ENCODE measurements around the gene NME5. TPM values are rescaled to one million over a fixed set of nuclear protein-coding genes. Genes with fewer than 3 reads are reported as not detected.

NME5 gene
- total and polyA plus RNA-seq, 2 of the 13 experiments (the other 11 are each of a cell fraction or from before 2014, with no cell fraction given): 0.18 TPM; not detected in 1

DNA sequence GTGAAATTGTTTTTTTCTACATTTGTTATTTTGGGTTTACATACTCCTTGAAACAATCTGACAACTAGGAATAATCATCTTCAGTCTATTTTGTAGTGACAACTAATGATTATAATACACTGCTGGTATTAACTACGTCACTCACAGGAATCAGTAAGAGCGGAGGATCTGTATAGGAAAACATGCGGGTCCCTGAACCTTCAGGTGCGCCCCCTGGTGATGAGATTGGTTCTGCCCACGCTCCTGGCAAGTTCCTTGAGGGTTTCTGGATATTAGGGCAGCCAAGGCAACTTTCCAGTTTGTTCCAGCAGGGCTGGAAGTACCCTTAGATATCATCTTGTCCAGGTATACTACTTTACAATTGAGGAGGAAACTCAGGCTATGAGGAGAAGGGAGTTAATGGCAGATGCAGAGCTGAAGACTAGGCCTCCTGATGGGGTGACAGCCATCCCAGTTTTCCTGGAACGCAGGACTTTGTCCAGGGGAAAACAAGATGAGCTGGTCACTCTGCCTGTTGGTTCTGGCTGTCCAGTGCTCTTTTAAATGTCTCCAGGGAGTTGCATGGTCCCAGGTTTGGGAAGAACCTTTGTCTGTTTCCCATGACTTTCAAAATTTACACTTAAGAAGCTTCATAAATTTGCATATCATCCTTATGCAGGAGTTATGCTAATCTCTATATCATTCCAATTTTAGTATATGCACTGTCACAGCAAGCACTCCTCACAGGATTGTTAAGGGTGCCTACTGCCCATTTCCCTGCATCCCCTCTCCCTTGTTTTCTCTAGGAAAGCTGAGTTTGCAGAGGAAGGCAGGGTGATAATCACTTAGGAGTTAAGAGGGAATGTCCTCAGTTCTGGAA is 70.3 kb downstream of the NME5 start:
- Histone ChIP-seq H3K27ac (ENCODE audit: extremely low read length, insufficient read depth, low read length) (no peak overlapping the region), H2AFZ (ENCODE audit: low read length) (no peak overlapping the region), H3K4me2 (ENCODE audit: low read depth, low read length) (no peak overlapping the region), H3K79me2 (ENCODE audit: insufficient read depth, low read length) (no peaks in the 10 kb centered on the region), H4K20me1 (ENCODE audit: insufficient read depth, low read length) (no peaks in the 10 kb centered on the region), H3K9me3 (ENCODE audit: low read length) (no peaks in the 10 kb centered on the region), H3K36me3 (replicated peaks in 1 of 2; ENCODE audit: control insufficient read depth in 1 of 2, insufficient read depth in 2 of 2, low read length in 2 of 2) (no peaks in the 10 kb centered on the region), H3K27me3 (ENCODE audit: control insufficient read depth in 1 of 2, insufficient read depth in 2 of 2, low read length in 2 of 2) (no peaks in the 10 kb centered on the region), H3K4me1 (ENCODE audit: insufficient read depth, low read length) (no peaks in the 10 kb centered on the region), H3K4me3 (replicated peaks in 1 of 3; ENCODE audit: insufficient read depth in 1 of 3, low read depth in 2 of 3, low read length in 3 of 3) (no peak overlapping the region), H3K9ac (ENCODE audit: insufficient read depth, low read depth, low read length) (no peak overlapping the region)
- FAIRE-seq: peak; percentile 62
- peak; percentile 92 for ATAC-seq
- ChIA-PET CTCF (ENCODE audit: low intra/inter-chr PET ratio, low total read pairs) (interaction anchor here (1.1 to 2.9 kb wide), 4 partner anchors 8 to 440 kb away, joined by 3 to 68 read pairs (median 4); no protein-coding TSS in a partner anchor), POLR2A (no interaction called here)
- no TSS peak for BruUV-seq (replicated peaks)
- in situ Hi-C loops (cut with HindIII; ENCODE audit: extremely low pct_ligation_motif_present, low pct_unique_long_range_greater_than_20kb) (loop anchor here (5.0 to 10.0 kb wide), 2 partner anchors 37 to 434 kb away; partner anchors contain the start of gene FAM13B), intact Hi-C loops (cut with micrococcal nuclease; ENCODE audit: unreplicated experiment) (loop anchor here (1.0 kb wide), 1 partner anchor 33 kb away; no protein-coding TSS in a partner anchor)
- WGBS (ENCODE audit: low lambda C conversion rate): 13% methylated on average over 5 of the region's 6 CpGs
- peak; percentile 59 for DNase-seq (ENCODE audit: low spot score)
- TF ChIP-seq ZNF839 (CRISPR knock-in tag; IDR thresholded peaks at IDR 0.05; ENCODE audit: borderline replicate concordance) (no peak), KDM6A (CRISPR knock-in tag; IDR thresholded peaks at IDR 0.05; ENCODE audit: low read depth) (no peak), FOXK1 (CRISPR knock-in tag; IDR thresholded peaks at IDR 0.05; ENCODE audit: borderline replicate concordance, low read depth) (peak; percentile 45; the same call in 1 of the 2 replicates), ZNF781 (CRISPR knock-in tag; IDR thresholded peaks at IDR 0.05; ENCODE audit: borderline replicate concordance, not compliant biosample characterization) (no peak), ZNF33A (CRISPR knock-in tag; IDR thresholded peaks at IDR 0.05; ENCODE audit: borderline replicate concordance) (no peak), HIVEP1 (CRISPR knock-in tag; IDR thresholded peaks at IDR 0.05) (no peak), TEAD3 (CRISPR knock-in tag; optimal IDR thresholded peaks at IDR 0.05; ENCODE audit: borderline replicate concordance) (no peak), ZNF335 (CRISPR knock-in tag; IDR thresholded peaks at IDR 0.05) (no peak), AGO2 (optimal IDR thresholded peaks at IDR 0.05; ENCODE audit: low read depth, low read length) (no peak), ZNF362 (CRISPR knock-in tag; IDR thresholded peaks at IDR 0.05; ENCODE audit: borderline replicate concordance) (no peak), IRF2 (CRISPR knock-in tag; IDR thresholded peaks at IDR 0.05) (no peak), ZSCAN20 (CRISPR knock-in tag; IDR thresholded peaks at IDR 0.05; ENCODE audit: borderline replicate concordance) (no peak), SUZ12 (IDR thresholded peaks at IDR 0.05; ENCODE audit: low read depth, low read length) (no peak), ZNF251 (CRISPR knock-in tag; IDR thresholded peaks at IDR 0.05) (no peak), ZNF20 (CRISPR knock-in tag; IDR thresholded peaks at IDR 0.05) (no peak), ZNF3 (CRISPR knock-in tag; IDR thresholded peaks at IDR 0.05) (no peak)
- TF ChIP-seq, protein P1, sequence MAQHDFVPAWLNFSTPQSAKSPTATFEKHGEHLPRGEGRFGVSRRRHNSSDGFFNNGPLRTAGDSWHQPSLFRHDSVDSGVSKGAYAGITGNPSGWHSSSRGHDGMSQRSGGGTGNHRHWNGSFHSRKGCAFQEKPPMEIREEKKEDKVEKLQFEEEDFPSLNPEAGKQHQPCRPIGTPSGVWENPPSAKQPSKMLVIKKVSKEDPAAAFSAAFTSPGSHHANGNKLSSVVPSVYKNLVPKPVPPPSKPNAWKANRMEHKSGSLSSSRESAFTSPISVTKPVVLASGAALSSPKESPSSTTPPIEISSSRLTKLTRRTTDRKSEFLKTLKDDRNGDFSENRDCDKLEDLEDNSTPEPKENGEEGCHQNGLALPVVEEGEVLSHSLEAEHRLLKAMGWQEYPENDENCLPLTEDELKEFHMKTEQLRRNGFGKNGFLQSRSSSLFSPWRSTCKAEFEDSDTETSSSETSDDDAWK (CRISPR knock-in tag; IDR thresholded peaks at IDR 0.05): no peak
- TF ChIP-seq, protein P2, sequence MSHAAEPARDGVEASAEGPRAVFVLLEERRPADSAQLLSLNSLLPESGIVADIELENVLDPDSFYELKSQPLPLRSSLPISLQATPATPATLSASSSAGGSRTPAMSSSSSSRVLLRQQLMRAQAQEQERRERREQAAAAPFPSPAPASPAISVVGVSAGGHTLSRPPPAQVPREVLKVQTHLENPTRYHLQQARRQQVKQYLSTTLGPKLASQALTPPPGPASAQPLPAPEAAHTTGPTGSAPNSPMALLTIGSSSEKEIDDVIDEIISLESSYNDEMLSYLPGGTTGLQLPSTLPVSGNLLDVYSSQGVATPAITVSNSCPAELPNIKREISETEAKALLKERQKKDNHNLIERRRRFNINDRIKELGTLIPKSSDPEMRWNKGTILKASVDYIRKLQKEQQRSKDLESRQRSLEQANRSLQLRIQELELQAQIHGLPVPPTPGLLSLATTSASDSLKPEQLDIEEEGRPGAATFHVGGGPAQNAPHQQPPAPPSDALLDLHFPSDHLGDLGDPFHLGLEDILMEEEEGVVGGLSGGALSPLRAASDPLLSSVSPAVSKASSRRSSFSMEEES (CRISPR knock-in tag; IDR thresholded peaks at IDR 0.05): no peak
- TF ChIP-seq, protein P3, sequence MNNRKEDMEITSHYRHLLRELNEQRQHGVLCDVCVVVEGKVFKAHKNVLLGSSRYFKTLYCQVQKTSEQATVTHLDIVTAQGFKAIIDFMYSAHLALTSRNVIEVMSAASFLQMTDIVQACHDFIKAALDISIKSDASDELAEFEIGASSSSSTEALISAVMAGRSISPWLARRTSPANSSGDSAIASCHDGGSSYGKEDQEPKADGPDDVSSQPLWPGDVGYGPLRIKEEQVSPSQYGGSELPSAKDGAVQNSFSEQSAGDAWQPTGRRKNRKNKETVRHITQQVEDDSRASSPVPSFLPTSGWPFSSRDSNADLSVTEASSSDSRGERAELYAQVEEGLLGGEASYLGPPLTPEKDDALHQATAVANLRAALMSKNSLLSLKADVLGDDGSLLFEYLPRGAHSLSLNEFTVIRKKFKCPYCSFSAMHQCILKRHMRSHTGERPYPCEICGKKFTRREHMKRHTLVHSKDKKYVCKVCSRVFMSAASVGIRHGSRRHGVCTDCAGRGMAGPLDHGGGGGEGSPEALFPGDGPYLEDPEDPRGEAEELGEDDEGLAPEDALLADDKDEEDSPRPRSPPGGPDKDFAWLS (CRISPR knock-in tag; IDR thresholded peaks at IDR 0.05; ENCODE audit: borderline replicate concordance): no peak
